HEK293T (cell line): ENCODE results near the gene AEBP1.
A peak's percentile ranks its signal among the peaks of the same experiment; 100 is the strongest.

ENCODE experiments used
- CTCF ChIA-PET: fragments of 350-600 bp; formaldehyde crosslinking; extraction: SDS; loops from one replicate; lab custom pipeline; 2021; ENCODE audit warnings: antibody characterized with exemption, inconsistent platforms; lab: Yijun Ruan, JAX
- POLR2A ChIA-PET: fragments of 350-600 bp; formaldehyde crosslinking; extraction: SDS; loops from one replicate; lab custom pipeline; 2020; ENCODE audit warnings: antibody characterized with exemption, inconsistent platforms; lab: Yijun Ruan, JAX
- DNase-seq: peaks from one replicate; pipeline ENCODE4 v3.0.0; 2012; ENCODE audit warnings: mixed read lengths; ENCODE audit errors: extremely low spot score
- ARNT ChIP-seq: fragments of 450-650 bp; IDR thresholded peaks from 2 replicates; pipeline ENCODE4 v1.6.1; 2017; ENCODE audit warnings: mild to moderate bottlenecking
- BHLHE40 ChIP-seq: fragments of 450-650 bp; IDR thresholded peaks from 2 replicates; pipeline ENCODE4 v1.6.1; 2016; ENCODE audit warnings: mild to moderate bottlenecking, moderate library complexity, borderline replicate concordance
- CTBP1 ChIP-seq: fragments of 450-650 bp; IDR thresholded peaks from 2 replicates; pipeline ENCODE4 v1.6.1; 2016; ENCODE audit warnings: borderline replicate concordance
- ELF4 ChIP-seq: fragments of 450-650 bp; IDR thresholded peaks from 2 replicates; pipeline ENCODE4 v1.6.1; 2017; ENCODE audit warnings: antibody characterized with exemption
- FOXA1 ChIP-seq: fragments of 450-650 bp; IDR thresholded peaks from 2 replicates; pipeline ENCODE4 v1.6.1; 2016; ENCODE audit warnings: mild to moderate bottlenecking
- FOXK2 ChIP-seq: fragments of 450-650 bp; IDR thresholded peaks from 2 replicates; pipeline ENCODE4 v1.6.1; 2016; ENCODE audit warnings: mild to moderate bottlenecking
- FOXM1 ChIP-seq: fragments of 450-650 bp; IDR thresholded peaks from 2 replicates; pipeline ENCODE4 v1.6.1; 2017; ENCODE audit warnings: mild to moderate bottlenecking, borderline replicate concordance
- HDGF ChIP-seq: fragments of 450-650 bp; IDR thresholded peaks from 2 replicates; pipeline ENCODE4 v1.6.1; 2017; ENCODE audit warnings: antibody characterized with exemption, borderline replicate concordance
- L3MBTL2 ChIP-seq: fragments of 450-650 bp; conservative IDR thresholded peaks from 2 replicates; pipeline ENCODE4 v1.6.1; 2016; ENCODE audit warnings: mild to moderate bottlenecking
- LEF1 ChIP-seq: fragments of 450-650 bp; IDR thresholded peaks from 2 replicates; pipeline ENCODE4 v1.6.1; 2017; ENCODE audit warnings: mild to moderate bottlenecking, borderline replicate concordance
- SP1 ChIP-seq: fragments of 450-650 bp; IDR thresholded peaks from 2 replicates; pipeline ENCODE4 v1.6.1; 2017
- SUZ12 ChIP-seq: fragments of 450-650 bp; IDR thresholded peaks from 2 replicates; pipeline ENCODE4 v1.6.1; 2016; ENCODE audit warnings: mild to moderate bottlenecking
- TARDBP ChIP-seq: fragments of 450-650 bp; IDR thresholded peaks from 2 replicates; pipeline ENCODE4 v1.6.1; 2016
- ZNF384 ChIP-seq: fragments of 450-650 bp; IDR thresholded peaks from 2 replicates; pipeline ENCODE4 v1.6.1; 2016
- TF ChIP-seq, protein P1 (sequence below): fragments of 450-650 bp; IDR thresholded peaks from 2 replicates; pipeline ENCODE4 v1.6.1; 2016

Gene AEBP1

DNA sequence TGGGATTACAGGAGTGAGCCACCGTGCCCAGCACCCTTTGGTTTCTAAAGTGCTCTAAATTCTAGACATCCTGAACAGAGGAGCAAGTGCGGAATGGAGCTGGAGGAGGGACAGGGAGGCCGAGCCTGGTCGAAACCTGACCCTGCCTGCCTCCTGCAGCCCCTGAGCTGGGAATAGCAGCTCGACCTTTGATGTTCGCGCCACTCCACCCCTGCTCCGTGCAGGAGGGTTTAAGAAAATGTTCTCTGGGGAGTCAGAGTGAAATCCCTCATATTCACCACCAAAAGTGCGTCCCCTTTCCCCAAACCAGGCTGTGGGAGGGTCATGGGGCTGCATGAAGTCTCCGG, 40.6 kb upstream of the AEBP1 start:
- DNase-seq = no peak
- CTCF ChIA-PET = no interaction called here
- POLR2A ChIA-PET = interaction anchor here (1.9 kb wide), 2 partner anchors 16 to 19 kb away, joined by 7 to 9 read pairs; partner anchors contain the start of gene DBNL
- no peak for TF ChIP-seq LEF1
- no peak for TF ChIP-seq TARDBP
- no peak for TF ChIP-seq HDGF
- TF ChIP-seq FOXM1 = no peak
- TF ChIP-seq ARNT = no peak
- TF ChIP-seq SUZ12 = no peak

DNA sequence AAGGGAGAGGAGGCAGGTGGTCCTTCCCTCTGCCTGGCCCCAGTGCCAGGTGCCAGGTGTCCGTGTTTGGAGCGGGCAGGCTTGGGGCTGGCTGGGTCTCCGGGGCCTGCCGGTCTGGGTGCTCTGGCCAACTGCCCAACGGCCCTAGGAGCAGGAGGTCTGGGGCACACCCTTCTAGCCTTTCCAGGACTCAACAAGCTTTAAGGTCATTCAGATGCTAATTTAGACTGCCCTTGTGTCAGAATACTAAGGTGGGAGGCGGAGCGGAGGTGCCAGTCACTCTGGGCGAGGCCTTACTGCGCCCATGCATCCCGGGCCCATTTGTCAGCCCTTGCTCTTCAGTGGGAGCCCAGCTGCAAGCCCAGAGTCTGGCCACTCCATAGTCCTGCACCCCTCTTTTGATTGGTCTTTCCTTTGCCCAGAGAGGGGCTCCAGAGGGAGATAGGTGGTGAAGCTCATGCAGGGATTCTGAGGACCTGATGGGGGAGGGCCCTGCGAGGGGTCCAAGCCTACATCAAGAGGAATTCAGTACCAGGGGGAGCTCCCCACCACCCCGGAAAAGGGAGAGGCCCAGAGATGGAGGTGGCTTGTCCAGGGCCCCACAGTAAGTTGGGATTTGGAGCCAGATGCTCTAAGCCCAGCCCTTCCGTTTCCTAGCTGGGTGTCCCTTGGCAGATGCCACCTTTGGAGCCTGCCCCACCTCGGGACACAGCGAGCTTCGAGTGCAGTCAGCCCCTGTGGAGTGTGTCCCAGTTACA, 40.1 kb upstream of the AEBP1 start:
- CTCF ChIA-PET = no interaction called here
- POLR2A ChIA-PET = interaction anchor here (1.9 kb wide), 2 partner anchors 16 to 19 kb away, joined by 7 to 9 read pairs; partner anchors contain the start of gene DBNL

DNA sequence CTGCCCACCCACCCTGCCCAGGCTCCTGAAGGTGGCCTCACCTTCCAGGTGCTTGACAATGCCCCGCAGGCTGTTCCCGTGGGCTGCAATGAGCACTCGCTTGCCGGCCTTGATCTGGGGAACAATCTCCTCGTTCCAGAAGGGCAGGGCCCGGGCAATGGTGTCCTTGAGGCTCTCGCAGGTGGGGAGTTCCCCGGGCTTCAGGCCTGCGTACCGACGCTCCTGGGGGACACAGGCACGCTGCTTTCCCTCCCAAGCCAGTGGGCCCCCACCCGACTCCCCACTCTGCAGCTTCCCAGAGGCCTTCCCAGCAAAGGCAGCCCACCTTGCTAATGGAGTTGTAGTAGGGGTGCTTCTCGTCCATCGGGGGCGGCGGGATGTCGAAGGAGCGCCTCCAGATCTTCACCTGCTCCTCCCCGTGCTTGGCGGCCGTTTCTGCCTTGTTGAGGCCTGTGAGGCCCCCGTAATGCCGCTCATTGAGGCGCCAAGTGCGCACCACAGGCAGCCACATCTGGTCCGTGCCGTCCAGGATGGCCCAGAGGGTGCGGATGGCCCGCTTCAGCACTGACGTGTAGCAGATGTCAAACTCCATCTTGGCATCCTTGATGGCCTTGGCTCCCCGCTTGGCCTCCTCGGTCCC, 39.2 kb upstream of the AEBP1 start:
- ChIA-PET CTCF (no interaction called here), POLR2A (interaction anchor here (1.9 kb wide), 1 partner anchor 20 kb away, joined by 7 read pairs; the partner anchor contains the start of gene DBNL)
- no peak for TF ChIP-seq ELF4
- no peak for TF ChIP-seq CTBP1
- TF ChIP-seq HDGF = no peak
- TF ChIP-seq BHLHE40 = no peak
- TF ChIP-seq ZNF384 = no peak
- DNase-seq = no peak

More for the DNA sequence above, 40.1 kb upstream of the AEBP1 start:
- TF ChIP-seq L3MBTL2 (no peak), SP1 (no peak), ELF4 (no peak), FOXM1 (no peak), FOXA1 (no peak), TARDBP (no peak), CTBP1 (no peak)
- no peak for DNase-seq

DNA sequence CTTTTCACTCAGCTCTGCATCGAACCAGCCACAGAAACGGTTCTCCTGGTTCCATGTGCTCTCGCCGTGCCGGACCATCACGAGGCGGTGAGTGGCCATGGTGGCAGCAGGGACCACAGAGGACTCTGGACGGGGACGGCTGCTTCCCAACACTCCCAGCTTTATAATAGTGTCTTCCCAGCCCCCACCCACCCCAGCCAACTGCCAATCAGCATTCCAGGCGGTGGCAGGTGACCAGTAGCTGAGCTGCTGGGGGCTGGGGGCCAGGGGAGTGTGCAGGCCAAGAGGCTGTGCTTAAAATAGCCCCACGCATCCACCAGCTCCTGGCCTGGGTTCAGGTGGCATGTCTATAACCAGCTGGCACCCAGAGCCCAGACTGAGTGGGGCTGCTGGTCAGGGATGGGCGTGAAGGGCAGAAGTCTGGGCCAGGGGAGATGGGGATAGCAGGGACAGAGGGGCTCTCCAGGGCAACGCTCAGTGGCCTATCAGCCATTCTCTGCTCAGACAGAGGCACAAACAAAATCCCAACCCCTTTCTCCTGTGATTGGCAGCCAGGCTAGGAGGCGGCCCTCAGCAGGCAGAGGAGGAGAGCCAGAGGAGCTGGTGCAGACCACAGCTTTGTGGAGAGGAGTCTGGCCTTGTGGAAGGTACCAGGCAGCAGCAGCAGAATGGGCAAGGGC, 38.6 kb upstream of the AEBP1 start, which contains the start of gene PGAM2:
TSS of gene PGAM2 (minus strand) at position 137 of the 680 bp plus-strand sequence. CDS start at position 99, 38 bp downstream.
- POLR2A ChIA-PET = interaction anchor here (0.7 kb wide), 1 partner anchor 15 kb away, joined by 4 read pairs; no protein-coding TSS in a partner anchor
- no peak for TF ChIP-seq ARNT
- TF ChIP-seq, protein P1, sequence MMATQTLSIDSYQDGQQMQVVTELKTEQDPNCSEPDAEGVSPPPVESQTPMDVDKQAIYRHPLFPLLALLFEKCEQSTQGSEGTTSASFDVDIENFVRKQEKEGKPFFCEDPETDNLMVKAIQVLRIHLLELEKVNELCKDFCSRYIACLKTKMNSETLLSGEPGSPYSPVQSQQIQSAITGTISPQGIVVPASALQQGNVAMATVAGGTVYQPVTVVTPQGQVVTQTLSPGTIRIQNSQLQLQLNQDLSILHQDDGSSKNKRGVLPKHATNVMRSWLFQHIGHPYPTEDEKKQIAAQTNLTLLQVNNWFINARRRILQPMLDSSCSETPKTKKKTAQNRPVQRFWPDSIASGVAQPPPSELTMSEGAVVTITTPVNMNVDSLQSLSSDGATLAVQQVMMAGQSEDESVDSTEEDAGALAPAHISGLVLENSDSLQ = peak; percentile 89
- DNase-seq = no peak
- CTCF ChIA-PET = no interaction called here

DNA sequence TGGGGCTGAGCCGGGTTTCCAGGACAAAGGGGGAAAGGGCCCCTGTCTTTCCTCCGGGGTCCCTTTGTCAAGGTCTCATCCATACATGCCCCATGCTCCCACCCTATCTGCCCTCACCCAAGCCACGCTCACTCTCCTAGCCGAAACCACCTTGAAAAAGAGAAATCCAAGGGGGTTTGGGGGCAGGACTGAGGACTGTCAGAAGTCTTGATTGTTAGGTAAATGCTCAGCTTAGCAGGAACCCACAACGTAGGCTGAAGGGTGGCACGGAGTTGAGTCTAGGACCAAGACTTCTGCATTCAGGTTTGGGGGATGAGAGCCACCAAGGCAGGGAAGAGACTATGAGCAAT, 38.1 kb upstream of the AEBP1 start:
- no peak for DNase-seq
- ChIA-PET CTCF (no interaction called here), POLR2A (interaction anchor here (0.7 kb wide), 1 partner anchor 16 kb away, joined by 4 read pairs; no protein-coding TSS in a partner anchor)
- TF ChIP-seq BHLHE40 = no peak
- TF ChIP-seq ARNT = no peak
- TF ChIP-seq ZNF384 = no peak
- TF ChIP-seq TARDBP = no peak
- TF ChIP-seq HDGF = no peak

DNA sequence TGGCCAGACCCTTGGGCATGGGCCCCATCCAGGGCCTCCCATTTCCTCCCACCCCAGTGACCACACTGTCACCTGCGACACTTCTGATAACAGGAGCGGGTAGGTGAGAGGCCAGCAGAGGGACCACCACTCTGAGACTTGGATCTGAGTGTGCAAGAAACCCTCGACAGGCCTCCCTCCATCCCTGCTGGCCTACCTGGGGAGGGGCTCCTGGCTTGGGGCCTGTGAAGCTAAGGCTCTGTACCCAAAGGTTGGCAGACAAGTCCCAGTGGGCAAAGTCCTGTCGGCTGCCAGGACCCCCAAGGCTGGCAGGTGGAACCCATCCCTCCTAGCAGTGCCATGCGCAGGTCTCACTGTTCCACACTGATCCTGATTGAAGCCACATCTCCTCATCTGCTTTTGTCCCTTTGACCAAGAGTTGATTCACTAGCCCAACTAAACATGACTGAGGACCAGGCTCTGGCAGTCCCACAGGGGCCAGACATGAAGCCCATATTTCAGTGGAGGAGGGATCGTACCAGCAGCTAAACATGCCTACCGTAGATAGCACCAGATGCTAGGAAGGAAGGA, 37.6 kb upstream of the AEBP1 start:
- no peak for TF ChIP-seq BHLHE40
- TF ChIP-seq SUZ12 = no peak
- no peak for TF ChIP-seq HDGF
- TF ChIP-seq L3MBTL2 = no peak
- DNase-seq = no peak
- CTCF ChIA-PET = no interaction called here
- POLR2A ChIA-PET = interaction anchor here (0.7 to 1.7 kb wide), 3 partner anchors 9 to 56 kb away, joined by 4 to 6 read pairs (median 5); partner anchors contain the start of gene POLD2

DNA sequence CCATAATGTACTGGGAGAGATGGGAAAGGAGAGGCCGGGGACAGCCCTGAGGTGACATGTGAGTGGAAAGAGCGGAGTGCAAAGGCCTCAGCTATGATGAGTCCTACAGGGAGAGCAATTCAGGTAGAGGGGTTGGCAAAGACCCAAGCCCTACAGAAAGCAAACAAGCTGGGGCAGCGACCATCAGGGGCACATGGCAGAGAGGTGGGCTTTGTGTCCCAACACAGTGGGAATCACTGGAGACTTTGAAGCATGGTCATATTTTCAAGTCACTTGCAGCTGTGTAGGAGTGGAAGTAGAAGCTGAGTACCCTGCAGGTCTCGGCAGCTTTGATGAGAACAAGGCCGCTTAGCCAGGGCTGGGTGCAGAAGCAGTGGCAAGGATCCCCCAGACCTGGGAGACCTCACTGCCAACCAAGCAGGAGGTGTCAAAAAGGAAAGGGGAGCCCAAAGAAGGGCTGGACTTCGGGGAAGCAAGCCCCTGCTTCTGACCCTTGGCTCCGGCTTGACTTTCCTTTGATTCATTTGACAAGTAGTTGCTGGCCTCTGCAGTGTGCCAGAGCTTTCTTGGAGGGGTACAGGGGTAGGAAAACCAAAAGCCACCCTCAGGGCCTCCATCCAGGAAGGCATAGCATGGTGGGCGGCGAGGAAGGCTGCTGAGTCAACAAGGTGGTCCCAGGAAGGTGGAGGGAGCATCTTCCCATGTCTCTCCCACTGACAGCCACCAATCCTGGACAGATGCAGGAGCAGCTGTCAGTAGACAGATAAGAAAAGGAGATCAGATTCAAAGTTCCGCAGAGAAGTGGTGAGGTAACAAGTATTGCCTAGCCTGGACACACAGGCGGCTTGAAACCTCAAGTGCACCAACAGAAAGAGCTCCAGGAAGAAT, 36.8 kb upstream of the AEBP1 start:
- TF ChIP-seq FOXM1 (no peak), SUZ12 (no peak), FOXK2 (no peak), ARNT (no peak), TARDBP (no peak), ZNF384 (no peak), ELF4 (no peak)
- CTCF ChIA-PET = no interaction called here
- POLR2A ChIA-PET = interaction anchor here (1.3 to 1.7 kb wide), 3 partner anchors 8 to 56 kb away, joined by 5 to 6 read pairs (median 5); partner anchors contain the start of genes DBNL and POLD2
- DNase-seq = no peak
